ENCODE data around the gene NPBWR2.
A peak's percentile ranks its signal among the peaks of the same experiment; 100 is the strongest.

The NPBWR2 gene

DNA sequence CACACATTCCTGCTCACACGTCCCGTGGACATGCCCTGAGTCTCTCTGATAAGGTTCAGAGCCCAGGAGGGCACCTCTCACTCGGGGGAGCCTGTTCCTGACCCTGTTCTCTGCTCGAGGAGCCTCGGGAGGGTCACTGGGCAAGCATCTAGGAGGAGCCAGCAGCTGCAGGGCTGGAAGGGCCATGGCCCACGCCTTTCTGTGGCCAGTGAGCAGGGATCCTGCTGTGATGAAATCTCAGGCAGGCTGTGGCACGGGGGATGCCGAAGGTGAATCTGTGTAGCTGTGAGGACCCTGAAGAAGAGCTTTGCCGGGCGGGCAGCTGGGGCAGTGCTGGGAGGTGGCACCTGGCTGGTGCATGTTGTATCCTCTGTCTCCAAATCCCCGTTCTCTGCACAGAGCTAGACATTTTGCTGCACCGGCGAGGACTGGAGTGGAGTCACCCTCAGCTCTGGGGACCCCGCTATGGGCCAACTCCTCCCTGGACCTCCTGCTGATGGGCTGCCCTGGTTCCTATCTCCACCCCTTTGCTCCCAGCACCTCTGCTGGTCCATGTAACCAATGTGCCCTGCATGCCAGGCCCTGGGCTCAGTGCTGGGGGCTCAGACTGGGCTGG is 7.1 kb upstream of the NPBWR2 start:
- H3K27me3 Mint-ChIP-seq, result no peaks in the 10 kb centered on the region
- no peak for ATAC-seq
- no peaks in the 10 kb centered on the region for H3K9me3 Mint-ChIP-seq
- H3K27ac Mint-ChIP-seq, result no peak overlapping the region
- H3K4me1 Mint-ChIP-seq, result peaks cover 24% of the 10 kb centered on the region
- no peaks in the 10 kb centered on the region for H3K36me3 Mint-ChIP-seq
- H3K4me3 Mint-ChIP-seq, result no peak overlapping the region

GRCh38 chr20:64113796-64114355 is 6.5 kb upstream of the NPBWR2 start:
- no peak overlapping the region for H3K27ac Mint-ChIP-seq
- H3K27me3 Mint-ChIP-seq, result no peaks in the 10 kb centered on the region
- H3K4me1 Mint-ChIP-seq, result peaks cover 25% of the 10 kb centered on the region
- H3K4me3 Mint-ChIP-seq, result no peak overlapping the region
- ATAC-seq, result no peak
- no peaks in the 10 kb centered on the region for H3K9me3 Mint-ChIP-seq
- H3K36me3 Mint-ChIP-seq, result no peaks in the 10 kb centered on the region

DNA sequence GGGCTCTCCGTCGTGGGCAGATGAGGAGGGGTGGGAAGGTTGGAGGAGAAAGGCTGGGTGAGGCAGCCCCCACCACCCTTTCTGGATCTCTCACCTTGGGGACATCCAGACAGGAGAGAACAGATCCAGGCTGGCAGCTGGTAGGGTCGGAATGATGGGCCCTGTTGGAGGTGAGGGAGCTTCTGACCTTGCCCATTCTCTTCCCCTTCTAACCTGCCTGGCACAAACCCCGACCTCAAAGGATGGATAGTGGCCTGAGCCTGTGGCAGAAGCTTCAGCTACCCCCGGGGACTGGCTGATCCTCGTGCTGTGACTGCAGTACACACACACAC is 6.0 kb upstream of the NPBWR2 start:
- ATAC-seq, result no peak
- Mint-ChIP-seq H3K9me3 (no peaks in the 10 kb centered on the region), H3K27me3 (no peaks in the 10 kb centered on the region), H3K4me1 (peaks cover 30% of the 10 kb centered on the region), H3K27ac (peak overlapping the region; percentile 20), H3K36me3 (no peaks in the 10 kb centered on the region), H3K4me3 (no peak overlapping the region)

GRCh38 chr20:64112691-64113443 is 5.5 kb upstream of the NPBWR2 start:
- H3K27ac Mint-ChIP-seq, result peak overlapping the region; percentile 20
- no peak for ATAC-seq
- H3K4me1 Mint-ChIP-seq, result peaks cover 35% of the 10 kb centered on the region
- H3K9me3 Mint-ChIP-seq, result no peaks in the 10 kb centered on the region
- H3K27me3 Mint-ChIP-seq, result no peaks in the 10 kb centered on the region
- H3K4me3 Mint-ChIP-seq, result no peak overlapping the region
- H3K36me3 Mint-ChIP-seq, result no peaks in the 10 kb centered on the region

GRCh38 chr20:64111841-64112641 is 4.7 kb upstream of the NPBWR2 start:
- no peaks in the 10 kb centered on the region for H3K27me3 Mint-ChIP-seq
- no peaks in the 10 kb centered on the region for H3K9me3 Mint-ChIP-seq
- H3K36me3 Mint-ChIP-seq, result no peaks in the 10 kb centered on the region
- peaks cover 43% of the 10 kb centered on the region for H3K4me1 Mint-ChIP-seq
- no peak overlapping the region for H3K4me3 Mint-ChIP-seq
- peak; percentile 32 for ATAC-seq
- H3K27ac Mint-ChIP-seq, result peak overlapping the region; percentile 20

DNA sequence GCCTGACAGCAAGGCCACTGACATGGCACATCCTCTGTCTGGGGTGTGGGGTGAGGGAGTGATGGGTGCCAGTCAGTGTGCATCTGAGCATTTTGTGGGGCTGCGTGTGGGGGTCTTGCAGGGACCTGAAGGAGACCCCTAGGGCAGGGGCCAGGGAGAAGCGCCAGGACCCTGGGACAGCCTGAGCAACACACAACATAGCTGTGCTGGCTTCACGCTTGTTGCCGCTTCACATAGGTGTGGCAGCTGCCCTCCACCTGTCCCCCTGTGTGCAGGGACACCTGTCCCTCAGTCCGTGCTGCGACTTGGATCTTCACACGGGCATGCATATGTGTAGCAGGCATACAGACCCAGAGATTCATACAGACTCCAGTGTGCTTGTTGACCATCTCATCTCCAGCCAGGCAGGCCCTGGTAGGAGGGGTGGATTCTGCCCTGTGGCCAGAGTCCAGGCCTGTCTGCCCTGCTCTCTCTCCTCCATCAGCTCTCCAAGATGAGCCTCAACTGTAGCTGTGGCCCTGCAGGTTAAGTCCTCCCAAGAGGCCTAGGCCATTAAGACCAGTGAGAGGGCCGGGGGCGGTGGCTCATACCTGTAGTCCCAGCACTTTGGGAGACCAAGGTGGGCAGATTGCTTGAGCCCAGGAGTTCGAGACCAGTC is 3.2 kb upstream of the NPBWR2 start:
- Mint-ChIP-seq H3K4me1 (peaks cover 55% of the 10 kb centered on the region), H3K27me3 (no peaks in the 10 kb centered on the region), H3K27ac (no peak overlapping the region), H3K9me3 (no peaks in the 10 kb centered on the region), H3K4me3 (no peak overlapping the region), H3K36me3 (no peaks in the 10 kb centered on the region)
- no peak for ATAC-seq

- Mint-ChIP-seq H3K4me3 (no peak overlapping the region), H3K27me3 (no peaks in the 10 kb centered on the region), H3K27ac (no peak overlapping the region), H3K9me3 (no peaks in the 10 kb centered on the region), H3K4me1 (peaks cover 55% of the 10 kb centered on the region), H3K36me3 (no peaks in the 10 kb centered on the region)
- ATAC-seq, result no peak
Observed at GRCh38 chr20:64109831-64110391, 2.5 kb upstream of the NPBWR2 start.

GRCh38 chr20:64108731-64109681 is 1.6 kb upstream of the NPBWR2 start:
- Mint-ChIP-seq H3K27ac (peak overlapping the region; percentile 87), H3K4me3 (no peak overlapping the region), H3K27me3 (no peaks in the 10 kb centered on the region), H3K9me3 (no peaks in the 10 kb centered on the region), H3K4me1 (peaks cover 55% of the 10 kb centered on the region), H3K36me3 (no peaks in the 10 kb centered on the region)
- ATAC-seq, result no peak

DNA sequence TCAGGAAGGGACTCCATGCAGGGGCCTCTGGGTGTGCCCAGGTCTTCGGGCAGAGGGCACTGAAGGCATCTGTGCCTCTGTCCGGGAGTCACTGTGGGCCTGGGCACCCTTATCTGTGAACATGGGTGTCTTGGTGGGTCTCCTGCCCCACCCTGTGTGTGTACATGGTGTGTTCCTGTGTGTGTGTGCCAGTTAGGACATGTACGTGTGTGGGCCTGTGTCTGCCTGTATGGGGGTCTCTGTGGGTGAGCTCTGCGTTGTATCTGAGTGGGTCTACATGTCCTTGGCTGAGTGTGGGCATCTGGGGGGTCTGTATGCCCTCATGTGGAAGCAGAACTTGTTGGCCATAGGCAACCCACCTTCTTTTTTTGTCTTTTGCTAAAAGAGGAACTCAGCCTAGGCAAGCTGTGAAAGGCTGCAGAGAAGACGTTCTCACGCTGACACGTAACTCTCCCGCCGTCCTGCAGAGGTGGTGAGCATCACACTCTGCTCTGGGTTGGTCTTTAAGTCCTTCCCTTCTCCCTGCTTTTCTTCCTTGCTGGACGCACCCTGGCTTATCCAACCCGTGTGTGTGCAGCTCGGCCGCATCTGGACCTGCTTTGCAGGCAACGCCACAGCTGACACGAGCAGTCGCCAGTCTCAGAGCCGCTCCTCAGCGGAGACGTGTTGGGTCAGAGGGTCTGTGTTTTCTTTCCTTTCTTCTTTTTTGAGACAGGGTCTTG is 532 bp upstream of the NPBWR2 start:
- Mint-ChIP-seq H3K4me1 (peaks cover 64% of the 10 kb centered on the region), H3K27ac (peak overlapping the region; percentile 87), H3K36me3 (no peaks in the 10 kb centered on the region), H3K4me3 (peak overlapping the region; percentile 46), H3K27me3 (no peaks in the 10 kb centered on the region), H3K9me3 (no peaks in the 10 kb centered on the region)
- peak; percentile 85 for ATAC-seq

GRCh38 chr20:64106435-64106961 is 867 bp downstream of the NPBWR2 start:
- H3K9me3 Mint-ChIP-seq, result no peaks in the 10 kb centered on the region
- H3K27me3 Mint-ChIP-seq, result no peaks in the 10 kb centered on the region
- peaks cover 60% of the 10 kb centered on the region for H3K4me1 Mint-ChIP-seq
- no peak overlapping the region for H3K4me3 Mint-ChIP-seq
- ATAC-seq, result no peak
- no peak overlapping the region for H3K27ac Mint-ChIP-seq
- H3K36me3 Mint-ChIP-seq, result no peaks in the 10 kb centered on the region

DNA sequence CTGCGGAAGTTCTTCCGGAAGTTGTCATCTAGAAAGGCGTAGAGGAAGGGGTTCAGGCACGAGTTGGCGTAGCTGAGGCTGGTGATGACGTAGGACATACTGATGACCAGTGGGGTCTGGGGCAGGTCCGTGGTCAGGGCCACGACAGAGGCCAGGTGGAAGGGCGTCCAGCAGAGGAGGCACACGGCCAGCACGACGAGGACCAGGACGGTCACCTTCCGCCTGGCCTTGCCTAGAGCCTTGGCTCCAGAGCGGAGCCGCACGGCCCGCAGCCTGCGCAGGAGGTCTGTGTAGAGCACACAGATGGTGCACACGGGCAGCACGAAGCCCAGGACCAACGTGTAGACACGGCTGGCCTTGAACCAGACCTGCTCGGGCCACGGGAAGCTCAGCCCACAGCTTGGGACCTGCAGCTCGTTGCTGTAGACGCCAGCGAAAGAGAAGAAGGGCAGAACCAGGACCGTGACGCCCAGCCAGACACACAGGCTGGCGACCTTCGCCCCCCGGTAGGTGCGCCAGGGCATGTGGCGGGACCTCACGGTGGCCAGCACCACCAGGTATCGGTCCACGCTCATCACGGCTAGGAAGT is 1.4 kb downstream of the NPBWR2 start:
- Mint-ChIP-seq H3K4me3 (no peak overlapping the region), H3K9me3 (no peaks in the 10 kb centered on the region), H3K4me1 (peaks cover 66% of the 10 kb centered on the region), H3K27me3 (no peaks in the 10 kb centered on the region), H3K36me3 (no peaks in the 10 kb centered on the region), H3K27ac (no peak overlapping the region)
- no peak for ATAC-seq

DNA sequence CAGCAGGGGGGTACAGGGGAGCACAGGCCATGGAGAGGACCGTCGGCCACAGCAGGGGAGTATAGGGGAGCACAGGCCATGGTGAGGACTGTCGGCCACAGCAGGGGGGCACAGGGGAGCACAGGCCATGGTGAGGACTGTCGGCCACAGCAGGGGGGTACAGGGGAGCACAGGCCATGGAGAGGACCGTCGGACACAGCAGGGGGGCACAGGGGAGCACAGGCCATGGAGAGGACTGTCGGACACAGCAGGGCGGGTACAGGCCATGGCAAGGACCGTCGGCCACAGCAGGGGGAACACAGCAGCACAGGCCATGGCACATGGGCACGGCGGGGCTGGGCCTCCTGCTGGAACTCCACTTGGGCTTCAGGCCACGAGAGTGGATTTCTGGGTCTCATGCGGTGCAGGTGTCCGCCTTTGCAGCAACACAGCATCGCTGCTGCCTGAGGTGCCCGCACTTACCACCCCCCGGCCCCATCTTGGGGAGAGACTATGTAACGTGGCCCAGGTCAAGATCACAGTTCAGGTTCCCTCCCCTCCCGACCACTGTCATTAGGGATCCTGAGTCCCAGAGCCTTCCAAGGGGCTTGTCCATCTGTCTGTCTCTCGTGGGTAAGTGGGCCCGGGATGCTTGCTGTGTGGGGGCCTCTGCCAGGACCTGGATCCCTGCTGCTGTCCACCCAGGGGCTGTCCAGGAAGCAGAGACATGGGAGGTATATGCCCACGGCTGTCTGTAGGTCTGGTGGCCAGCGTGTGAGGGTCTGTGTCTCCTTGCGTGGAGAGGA is 2.5 kb downstream of the NPBWR2 start:
- H3K36me3 Mint-ChIP-seq, result no peaks in the 10 kb centered on the region

More for the DNA sequence above, 2.5 kb downstream of the NPBWR2 start:
- H3K4me3 Mint-ChIP-seq, result no peak overlapping the region
- H3K27me3 Mint-ChIP-seq, result no peaks in the 10 kb centered on the region
- no peaks in the 10 kb centered on the region for H3K9me3 Mint-ChIP-seq
- H3K27ac Mint-ChIP-seq, result no peak overlapping the region
- no peak for ATAC-seq
- H3K4me1 Mint-ChIP-seq, result peaks cover 70% of the 10 kb centered on the region

Measured in stimulated activated memory B cell treated with anti-CD40 and anti-IgM and Interleukin-4, amounts not matched to agents 10 μg/mL and 1 μg/mL and 100 μg/mL, for 72 hours (primary cell).